GM13976 (cell line): Measurements from ENCODE around the gene TBC1D20.

Source experiments
- DNase-seq: peaks from one replicate; pipeline ENCODE4 v3.0.0; 2012; ENCODE audit warnings: low spot score
- in situ Hi-C: fragments of 300-500 bp; cut with MboI; formaldehyde crosslinking; loops from one replicate; pipeline ENCODE4 v1.12.0; 2022; ENCODE audit warnings: low sequenced_read_pairs, mixed read lengths, inconsistent platforms; ENCODE audit not compliant: unreplicated experiment
- TF ChIP-seq, protein P1 (sequence below): IDR thresholded peaks from 2 replicates; pipeline ENCODE4 v1.5.1; 2012; ENCODE audit warnings: borderline replicate concordance, mild to moderate bottlenecking; ENCODE audit not compliant: insufficient read depth; ENCODE audit errors: extremely low read depth, missing control alignments, control extremely low read depth

Gene TBC1D20

GRCh38 chr20:433300-433975, 28.9 kb downstream of the TBC1D20 start:
- TF ChIP-seq, protein P1, sequence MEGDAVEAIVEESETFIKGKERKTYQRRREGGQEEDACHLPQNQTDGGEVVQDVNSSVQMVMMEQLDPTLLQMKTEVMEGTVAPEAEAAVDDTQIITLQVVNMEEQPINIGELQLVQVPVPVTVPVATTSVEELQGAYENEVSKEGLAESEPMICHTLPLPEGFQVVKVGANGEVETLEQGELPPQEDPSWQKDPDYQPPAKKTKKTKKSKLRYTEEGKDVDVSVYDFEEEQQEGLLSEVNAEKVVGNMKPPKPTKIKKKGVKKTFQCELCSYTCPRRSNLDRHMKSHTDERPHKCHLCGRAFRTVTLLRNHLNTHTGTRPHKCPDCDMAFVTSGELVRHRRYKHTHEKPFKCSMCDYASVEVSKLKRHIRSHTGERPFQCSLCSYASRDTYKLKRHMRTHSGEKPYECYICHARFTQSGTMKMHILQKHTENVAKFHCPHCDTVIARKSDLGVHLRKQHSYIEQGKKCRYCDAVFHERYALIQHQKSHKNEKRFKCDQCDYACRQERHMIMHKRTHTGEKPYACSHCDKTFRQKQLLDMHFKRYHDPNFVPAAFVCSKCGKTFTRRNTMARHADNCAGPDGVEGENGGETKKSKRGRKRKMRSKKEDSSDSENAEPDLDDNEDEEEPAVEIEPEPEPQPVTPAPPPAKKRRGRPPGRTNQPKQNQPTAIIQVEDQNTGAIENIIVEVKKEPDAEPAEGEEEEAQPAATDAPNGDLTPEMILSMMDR: no peak
- in situ Hi-C loops: no loop called here
- peak; percentile 83 for DNase-seq

GRCh38 chr20:432677-433299, 29.5 kb downstream of the TBC1D20 start:
- in situ Hi-C loops: no loop called here
- DNase-seq: no peak
- TF ChIP-seq, protein P1: no peak

GRCh38 chr20:432208-432607, 30.1 kb downstream of the TBC1D20 start:
- TF ChIP-seq, protein P1: no peak
- in situ Hi-C loops: no loop called here
- DNase-seq: no peak

DNA sequence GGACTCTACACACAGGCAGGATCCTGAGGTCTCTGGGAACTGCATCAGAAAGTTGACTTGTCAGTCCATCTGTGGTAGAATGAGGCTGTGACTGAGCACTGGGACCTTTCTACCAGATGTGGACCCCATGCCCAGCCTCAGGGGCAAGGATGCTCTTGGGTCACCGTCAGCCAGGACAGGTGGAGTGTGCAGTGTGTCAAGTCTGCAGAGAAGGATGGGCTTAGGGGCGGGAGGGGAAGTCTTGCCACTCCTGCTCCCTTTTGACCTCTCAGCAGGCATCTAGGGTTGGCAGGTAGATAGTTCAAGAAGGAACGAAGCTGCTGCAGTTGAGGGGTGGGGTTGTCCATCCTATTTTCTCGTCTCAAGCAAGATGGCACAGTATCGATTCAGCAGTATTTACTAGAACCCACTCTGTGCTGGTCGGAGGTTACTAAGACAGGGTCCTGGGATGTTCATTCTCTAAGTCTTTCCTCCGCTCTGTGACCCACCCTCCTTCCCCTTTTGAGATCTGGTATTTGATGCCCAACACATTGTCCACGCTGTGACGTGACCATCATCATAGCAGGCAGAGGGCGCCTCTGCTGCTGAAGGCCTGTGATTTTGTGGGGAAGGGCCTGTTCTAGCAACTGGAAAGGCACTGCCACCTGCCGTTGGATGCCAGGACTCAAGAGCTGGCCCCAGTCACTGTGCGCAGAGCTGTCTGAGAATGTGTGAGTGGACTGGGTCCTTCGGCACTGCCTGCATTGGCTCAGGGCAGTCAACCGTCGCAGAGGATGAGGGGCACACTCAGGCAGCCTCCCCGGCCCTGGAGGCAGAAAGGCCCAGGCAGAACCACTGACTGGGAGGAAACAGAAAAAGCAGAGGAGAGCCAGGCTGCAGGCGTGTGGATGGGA, 31.1 kb downstream of the TBC1D20 start:
- in situ Hi-C loops: no loop called here
- TF ChIP-seq, protein P1: peak; percentile 19
- DNase-seq: no peak

DNA sequence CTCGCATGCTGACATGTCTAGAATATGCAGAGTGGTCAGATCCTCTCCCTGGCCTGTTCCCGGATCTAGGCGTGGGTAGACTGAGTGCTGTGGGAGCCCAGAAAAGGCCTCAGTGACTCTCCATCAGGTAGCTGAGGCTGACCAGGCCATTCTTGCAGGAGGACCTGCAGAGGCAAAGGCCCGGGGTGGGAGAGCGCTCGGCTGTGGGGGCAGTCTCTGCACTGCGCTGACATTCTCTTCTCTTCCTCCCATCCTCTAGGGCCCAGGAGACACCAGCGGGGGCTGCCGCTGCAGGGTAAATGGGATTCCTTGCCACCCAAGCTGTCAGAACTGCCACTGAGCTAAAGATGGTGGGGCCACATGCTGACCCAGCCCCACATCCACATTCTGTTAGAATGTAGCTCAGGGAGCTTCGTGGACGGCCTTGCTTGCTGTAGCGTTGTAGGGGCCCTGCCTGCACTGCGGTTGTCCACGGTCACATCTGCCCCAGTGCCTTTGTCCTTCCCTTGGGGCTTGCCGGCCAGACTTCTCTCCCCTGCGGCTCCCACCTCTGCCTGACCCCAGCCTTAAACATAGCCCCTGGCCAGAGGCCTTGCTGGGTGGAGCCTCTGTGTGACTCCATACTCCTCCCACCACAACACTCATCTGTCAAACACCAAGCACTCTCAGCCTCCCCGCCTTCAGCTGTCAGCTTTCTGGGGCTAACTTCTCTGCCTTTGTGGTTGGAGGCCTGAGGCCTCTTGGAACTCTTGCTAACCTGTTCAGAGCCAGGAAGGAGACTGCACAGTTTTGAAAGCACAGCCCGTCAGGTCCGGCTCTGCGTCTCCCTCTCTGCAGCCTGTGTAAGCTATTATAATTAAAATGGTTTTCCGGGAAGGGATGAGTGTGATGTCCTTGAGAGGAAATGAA, 32.0 kb downstream of the TBC1D20 start:
- in situ Hi-C loops: no loop called here
- DNase-seq: no peak
- TF ChIP-seq, protein P1: no peak
